MM.1S (cell line): ENCODE data around the gene HOXD8.

ENCODE experiments used
- EZH2 ChIP-seq: fragments of 300-600 bp; sonication (generic); optimal IDR thresholded peaks from 2 replicates; pipeline ENCODE3; 2017; ENCODE audit warnings: low read depth, mild to moderate bottlenecking, antibody characterized with exemption, low read length, mixed read lengths
- EZH2phosphoT487 ChIP-seq: fragments of 300-600 bp; sonication (generic); IDR thresholded peaks from 2 replicates; pipeline ENCODE4 v1.6.1; 2018; ENCODE audit warnings: antibody characterized with exemption, low read length
- TF ChIP-seq, protein P1 (sequence below): fragments of 300-600 bp; sonication (generic); IDR thresholded peaks from 2 replicates; pipeline ENCODE4 v1.5.1; 2016; ENCODE audit warnings: antibody characterized with exemption, low read length, mixed read lengths

DNA sequence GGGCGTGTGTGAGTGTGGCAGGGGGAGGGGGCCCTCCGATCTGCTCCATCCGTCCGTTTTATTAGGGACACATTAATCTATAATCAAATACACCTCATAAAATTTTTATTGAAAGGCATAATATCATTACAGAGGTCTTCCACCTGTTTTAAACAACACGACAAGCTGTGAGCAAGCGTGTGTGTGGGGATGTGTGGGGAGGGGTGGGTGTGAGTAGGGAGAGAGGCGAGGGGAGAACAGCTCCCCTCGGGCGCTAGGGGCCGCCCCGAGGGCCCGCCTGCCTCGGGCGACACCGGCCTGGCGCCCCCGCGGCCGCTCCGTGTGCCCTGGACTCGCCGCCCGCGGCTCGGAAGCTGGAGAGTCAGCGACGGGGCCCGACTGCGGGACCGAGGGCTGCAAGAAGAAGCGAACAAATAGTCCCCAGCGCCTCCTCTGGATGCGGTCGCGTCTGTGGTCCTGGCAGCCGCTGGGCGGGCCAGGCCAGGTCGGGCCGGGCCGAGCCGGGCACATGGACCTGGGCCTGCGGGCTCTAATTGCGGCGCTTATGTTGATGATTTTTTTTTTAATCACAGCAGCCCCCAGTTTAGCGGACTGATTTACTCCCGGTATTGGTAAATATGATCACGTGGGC, 7.3 kb upstream of the HOXD8 start:
- TF ChIP-seq, protein P1, sequence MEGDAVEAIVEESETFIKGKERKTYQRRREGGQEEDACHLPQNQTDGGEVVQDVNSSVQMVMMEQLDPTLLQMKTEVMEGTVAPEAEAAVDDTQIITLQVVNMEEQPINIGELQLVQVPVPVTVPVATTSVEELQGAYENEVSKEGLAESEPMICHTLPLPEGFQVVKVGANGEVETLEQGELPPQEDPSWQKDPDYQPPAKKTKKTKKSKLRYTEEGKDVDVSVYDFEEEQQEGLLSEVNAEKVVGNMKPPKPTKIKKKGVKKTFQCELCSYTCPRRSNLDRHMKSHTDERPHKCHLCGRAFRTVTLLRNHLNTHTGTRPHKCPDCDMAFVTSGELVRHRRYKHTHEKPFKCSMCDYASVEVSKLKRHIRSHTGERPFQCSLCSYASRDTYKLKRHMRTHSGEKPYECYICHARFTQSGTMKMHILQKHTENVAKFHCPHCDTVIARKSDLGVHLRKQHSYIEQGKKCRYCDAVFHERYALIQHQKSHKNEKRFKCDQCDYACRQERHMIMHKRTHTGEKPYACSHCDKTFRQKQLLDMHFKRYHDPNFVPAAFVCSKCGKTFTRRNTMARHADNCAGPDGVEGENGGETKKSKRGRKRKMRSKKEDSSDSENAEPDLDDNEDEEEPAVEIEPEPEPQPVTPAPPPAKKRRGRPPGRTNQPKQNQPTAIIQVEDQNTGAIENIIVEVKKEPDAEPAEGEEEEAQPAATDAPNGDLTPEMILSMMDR: no peak
- TF ChIP-seq EZH2: no peak
- TF ChIP-seq EZH2phosphoT487: no peak
